GM12891 (cell line): ENCODE results near the gene MED17.

Experiments used
- POLR2A ChIP-seq: IDR thresholded peaks from 2 replicates; pipeline ENCODE4 v1.6.1; 2011; ENCODE audit warnings: low read depth, low read length, control low read depth
- POU2F2 ChIP-seq: IDR thresholded peaks from 2 replicates; pipeline ENCODE4 v1.6.1; 2011; ENCODE audit warnings: low read depth, mild to moderate bottlenecking, control low read depth, low read length, moderate library complexity
- TAF1 ChIP-seq: IDR thresholded peaks from 2 replicates; pipeline ENCODE4 v1.6.1; 2011; ENCODE audit warnings: low read depth, low read length, control low read depth

DNA sequence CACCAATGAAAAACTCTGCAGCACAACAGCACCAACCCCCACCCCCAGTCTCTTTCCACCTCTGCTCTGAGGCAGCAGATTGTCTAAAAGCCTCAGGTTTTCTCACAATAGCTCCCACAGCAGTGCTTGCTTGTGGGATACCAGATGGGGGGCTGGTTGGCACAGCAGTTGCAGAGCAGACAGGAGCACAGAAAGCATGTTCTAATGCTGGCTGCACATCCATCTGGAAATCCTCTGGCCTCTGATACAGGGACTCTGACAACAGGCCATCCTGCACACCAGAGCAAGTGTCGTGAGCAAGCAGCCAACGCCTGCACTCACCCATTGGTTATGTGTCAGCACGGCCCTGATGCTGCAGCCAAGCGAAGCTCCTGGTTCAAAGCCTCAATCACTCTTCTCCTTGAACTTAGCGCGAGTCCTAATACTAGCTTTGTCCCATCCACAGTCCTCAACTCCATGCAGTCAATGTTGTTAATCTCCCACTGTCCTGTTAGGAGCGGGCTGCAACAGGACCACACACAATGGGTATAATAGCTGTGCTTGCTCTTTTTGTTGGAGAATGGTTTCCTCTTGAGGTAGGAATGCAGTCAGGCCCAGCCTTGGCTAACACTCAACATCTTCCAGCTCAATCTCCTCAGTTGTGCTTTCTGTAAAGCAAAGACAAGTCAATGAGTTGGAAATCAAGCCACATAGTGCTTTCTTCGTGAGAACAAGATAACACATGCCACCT lies 36.0 kb downstream of the MED17 start:
- TF ChIP-seq TAF1 = no peak
- no peak for TF ChIP-seq POU2F2
- TF ChIP-seq POLR2A = no peak
